ENCODE measurements around the gene BRCA1.

DNA sequence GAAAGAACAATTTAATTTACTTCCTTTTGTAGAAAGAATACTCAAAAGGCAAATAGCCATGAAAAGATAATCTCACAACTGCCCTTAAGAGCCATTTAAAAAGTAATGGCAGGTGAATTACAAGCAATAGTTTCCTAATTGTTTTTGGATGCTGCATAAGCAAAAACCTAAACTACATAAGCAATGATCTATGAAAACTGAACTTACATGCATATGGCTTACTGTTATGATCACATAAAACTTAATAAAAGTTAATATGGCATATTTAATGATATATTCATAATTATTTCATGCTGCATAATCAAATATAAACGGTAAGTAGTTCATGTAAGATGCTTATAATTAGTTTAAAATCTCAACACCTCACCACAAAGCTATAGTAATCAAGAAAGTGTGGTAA, 18.6 kb downstream of the BRCA1 start:
- no peak for TF ChIP-seq POLR2A (IDR thresholded peaks at IDR 0.05)
- TF ChIP-seq, protein P1, sequence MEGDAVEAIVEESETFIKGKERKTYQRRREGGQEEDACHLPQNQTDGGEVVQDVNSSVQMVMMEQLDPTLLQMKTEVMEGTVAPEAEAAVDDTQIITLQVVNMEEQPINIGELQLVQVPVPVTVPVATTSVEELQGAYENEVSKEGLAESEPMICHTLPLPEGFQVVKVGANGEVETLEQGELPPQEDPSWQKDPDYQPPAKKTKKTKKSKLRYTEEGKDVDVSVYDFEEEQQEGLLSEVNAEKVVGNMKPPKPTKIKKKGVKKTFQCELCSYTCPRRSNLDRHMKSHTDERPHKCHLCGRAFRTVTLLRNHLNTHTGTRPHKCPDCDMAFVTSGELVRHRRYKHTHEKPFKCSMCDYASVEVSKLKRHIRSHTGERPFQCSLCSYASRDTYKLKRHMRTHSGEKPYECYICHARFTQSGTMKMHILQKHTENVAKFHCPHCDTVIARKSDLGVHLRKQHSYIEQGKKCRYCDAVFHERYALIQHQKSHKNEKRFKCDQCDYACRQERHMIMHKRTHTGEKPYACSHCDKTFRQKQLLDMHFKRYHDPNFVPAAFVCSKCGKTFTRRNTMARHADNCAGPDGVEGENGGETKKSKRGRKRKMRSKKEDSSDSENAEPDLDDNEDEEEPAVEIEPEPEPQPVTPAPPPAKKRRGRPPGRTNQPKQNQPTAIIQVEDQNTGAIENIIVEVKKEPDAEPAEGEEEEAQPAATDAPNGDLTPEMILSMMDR (IDR thresholded peaks at IDR 0.05): no peak

Data from thyroid gland (tissue), 4 donors.